ENCODE data around the gene P2RY2.
"Not testable (repeated sequence)": the region's sequence is repeated elsewhere in the genome, so short reads cannot be mapped to it uniquely, and the experiment has no call there.

GRCh38 chr11:73232487-73232886 lies 14.4 kb downstream of the P2RY2 start:
- TF ChIP-seq CTCF, EP300, POLR2A (IDR thresholded peaks at IDR 0.05): not testable (repeated sequence)

Data from tibial nerve (tissue), 4 donors.